CD4-positive, alpha-beta T cell treated with Interferon alpha-2 for 1 hour (primary cell): ENCODE data around the gene CDH26.

Source experiments
- DNase-seq, 2 donors: peaks; one replicate each; pipeline ENCODE4 v3.0.0-alpha.2; 2020 to 2022

The CDH26 gene

GRCh38 chr20:59987135-59987534 lies 28.9 kb downstream of the CDH26 start:
- no peak for DNase-seq

DNA sequence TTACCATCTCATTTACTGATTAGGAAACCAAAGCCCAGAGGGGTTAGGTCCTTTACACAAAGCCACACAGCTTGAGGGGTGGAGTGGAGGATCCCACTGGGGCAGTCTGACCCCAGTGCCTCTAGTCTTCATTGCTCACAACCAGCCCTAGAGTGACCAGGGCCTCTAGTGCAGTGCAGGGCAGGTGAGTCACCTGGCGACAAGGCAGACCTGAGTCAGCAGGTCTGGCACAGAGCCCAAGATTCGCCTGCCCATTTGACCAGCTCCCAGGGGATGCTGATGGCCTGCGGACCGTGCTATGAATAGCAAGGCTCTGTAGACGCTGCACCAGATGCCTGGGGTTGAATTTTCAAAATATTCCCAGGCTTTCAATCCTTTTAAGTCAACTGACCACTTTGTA lies 29.9 kb downstream of the CDH26 start:
- DNase-seq, result no peak

GRCh38 chr20:59992526-59993084 lies 34.4 kb downstream of the CDH26 start:
- no peak for DNase-seq

- DNase-seq, result no peak
These were observed 35.7 kb downstream of the CDH26 start for GRCh38 chr20:59993736-59994430.

DNA sequence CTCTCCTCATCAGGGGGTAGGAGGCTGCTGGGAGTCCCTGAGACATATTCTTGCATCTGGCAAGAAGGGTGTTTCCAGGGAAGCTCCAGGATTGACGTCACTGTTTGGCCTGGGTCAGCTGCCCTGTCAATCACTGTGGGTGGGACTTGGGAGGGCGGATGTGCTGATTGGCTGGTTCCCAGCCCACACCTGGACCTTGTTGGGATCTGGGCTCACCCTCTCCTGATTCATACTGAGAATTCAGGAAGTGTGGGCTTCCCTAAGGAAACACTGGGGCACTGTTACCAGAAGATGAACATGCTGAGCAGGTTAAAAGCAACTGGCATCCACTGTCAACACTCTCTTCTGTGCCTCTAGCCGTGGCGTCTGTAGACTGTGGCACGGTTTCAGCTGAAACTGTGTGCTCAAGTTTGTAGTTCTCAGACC lies 36.5 kb downstream of the CDH26 start:
- DNase-seq, result peak in 1 of 2 donors; percentile 11

DNA sequence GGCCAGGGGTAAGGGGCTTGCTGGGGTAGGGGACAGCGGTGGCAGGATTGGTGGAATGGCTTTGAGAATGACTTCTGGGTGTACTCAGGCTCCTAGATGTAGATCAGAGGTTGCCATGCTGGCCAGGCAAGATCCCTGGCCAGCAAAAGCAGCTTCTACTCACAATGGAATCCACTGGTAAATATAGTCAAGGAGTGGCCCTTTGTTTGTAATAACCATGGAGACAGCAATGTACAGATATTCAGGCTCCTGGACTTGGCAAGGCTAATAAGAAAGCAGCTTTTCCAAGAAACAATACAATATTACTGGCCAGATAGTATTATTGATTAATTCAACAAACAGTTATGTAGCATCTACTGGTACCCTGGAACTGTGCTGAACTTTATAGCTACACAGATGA lies 37.9 kb downstream of the CDH26 start:
- DNase-seq, result no peak

- no peak for DNase-seq
These were observed 39.7 kb downstream of the CDH26 start for GRCh38 chr20:59997896-59998295.

- no peak for DNase-seq
These were observed 41.3 kb downstream of the CDH26 start for GRCh38 chr20:59999502-59999901.

GRCh38 chr20:60000271-60001042 lies 42.2 kb downstream of the CDH26 start:
- no peak for DNase-seq

- DNase-seq, result no peak
These were observed 42.9 kb downstream of the CDH26 start for GRCh38 chr20:60001108-60001507.

- no peak for DNase-seq
These were observed 45.6 kb downstream of the CDH26 start for GRCh38 chr20:60003776-60004175.

DNA sequence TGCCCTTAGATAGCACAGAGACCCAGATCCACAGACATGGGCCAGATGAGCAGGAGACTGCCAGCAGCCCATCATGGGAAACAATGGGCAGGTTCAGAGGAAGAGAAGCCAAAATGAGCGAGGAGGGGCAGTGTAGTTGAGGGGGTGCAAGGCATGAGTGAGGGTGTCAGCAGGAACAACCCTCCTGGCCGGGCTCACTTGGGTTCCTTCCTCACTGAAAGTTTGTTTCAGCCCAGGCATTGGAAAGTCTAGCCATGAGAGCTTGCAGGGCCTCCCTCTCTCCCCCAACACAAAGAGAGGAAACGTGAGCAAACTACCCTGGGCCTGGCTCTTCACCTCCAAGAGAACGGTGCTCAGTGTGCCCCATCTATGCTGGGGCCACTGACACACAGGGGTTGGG lies 48.0 kb downstream of the CDH26 start:
- DNase-seq, result no peak

- no peak for DNase-seq
These were observed 49.2 kb downstream of the CDH26 start for GRCh38 chr20:60007464-60007863.

- DNase-seq, result peak in 1 of 2 donors; percentile 34
These were observed 50.0 kb downstream of the CDH26 start for GRCh38 chr20:60008130-60008808.

- DNase-seq, result no peak
These were observed 51.1 kb downstream of the CDH26 start for GRCh38 chr20:60009318-60009717.

DNA sequence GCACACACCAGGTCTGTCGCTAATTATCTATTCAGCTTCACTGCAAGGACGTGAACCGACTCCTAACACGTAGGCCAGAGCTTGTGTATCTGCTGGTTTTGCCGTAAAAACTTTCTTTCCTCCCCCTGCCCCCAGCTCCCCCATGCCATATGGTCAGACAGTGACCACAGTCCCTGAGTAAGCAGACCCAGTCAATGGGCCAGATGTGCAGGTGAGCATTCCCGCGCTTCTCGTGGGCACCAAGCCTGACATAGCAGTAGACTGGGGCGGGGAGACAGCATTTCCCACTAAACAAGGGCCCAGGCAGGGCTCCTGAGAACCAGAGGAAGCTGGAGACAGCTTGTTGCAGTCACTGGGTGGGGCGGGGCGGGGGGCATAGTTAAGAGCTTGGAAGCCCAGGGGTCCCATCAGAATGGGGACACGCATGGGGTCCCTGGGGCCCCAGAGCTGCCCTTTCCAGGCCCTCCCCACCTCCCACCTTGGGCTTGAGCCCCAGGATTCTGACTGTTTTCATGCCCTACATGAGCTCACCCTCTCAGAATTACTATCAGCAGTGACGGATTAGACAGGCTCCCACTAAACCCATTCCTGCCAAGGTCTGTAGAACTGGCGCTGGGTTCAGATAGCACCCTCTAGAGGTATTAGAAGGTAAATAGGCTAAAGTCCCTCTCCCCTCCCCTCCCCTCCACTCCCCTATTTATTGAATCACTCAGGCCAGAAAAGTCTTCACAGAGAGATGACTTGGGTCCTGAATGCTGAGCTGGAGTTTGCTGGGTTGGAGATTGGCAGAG lies 51.8 kb downstream of the CDH26 start:
- DNase-seq, result no peak

DNA sequence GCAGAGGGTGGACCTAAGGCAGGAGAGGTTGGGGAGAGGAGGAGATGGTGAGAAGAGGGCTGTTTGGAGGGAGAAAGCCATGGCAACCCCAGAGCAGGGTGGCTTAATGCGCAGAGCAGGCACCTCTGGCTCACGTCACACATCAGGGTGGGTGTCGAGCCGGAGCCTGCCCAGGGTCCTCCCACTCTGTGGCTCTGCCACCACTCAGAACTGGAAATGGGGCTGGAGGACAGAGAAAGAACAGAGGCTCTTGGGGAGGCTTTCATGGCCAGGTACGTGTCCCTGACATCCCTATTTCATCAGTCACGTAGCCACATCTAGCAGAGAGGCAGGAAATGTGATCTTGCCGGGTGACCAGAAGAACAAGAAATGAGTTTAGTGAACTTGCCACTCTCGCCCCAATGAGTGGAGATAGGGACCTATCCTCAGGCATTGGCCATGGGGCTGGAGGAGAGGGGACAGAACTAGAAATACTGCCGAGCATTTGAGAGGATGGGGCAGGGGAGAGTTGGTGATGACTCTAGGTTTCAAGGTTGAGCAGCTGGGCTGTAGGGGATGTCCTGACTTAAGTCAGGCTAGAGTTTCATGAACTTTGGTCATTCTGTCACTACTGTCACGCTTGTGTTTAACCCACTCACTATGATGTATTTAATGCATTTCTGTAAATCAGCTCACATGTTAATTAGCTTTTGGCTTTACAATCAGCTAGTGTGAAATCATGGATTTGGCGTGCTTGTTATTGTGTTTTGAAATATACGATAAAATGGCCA lies 52.7 kb downstream of the CDH26 start:
- no peak for DNase-seq

- peak in 1 of 2 donors; percentile 9 for DNase-seq
These were observed 53.6 kb downstream of the CDH26 start for GRCh38 chr20:60011512-60012507.

DNA sequence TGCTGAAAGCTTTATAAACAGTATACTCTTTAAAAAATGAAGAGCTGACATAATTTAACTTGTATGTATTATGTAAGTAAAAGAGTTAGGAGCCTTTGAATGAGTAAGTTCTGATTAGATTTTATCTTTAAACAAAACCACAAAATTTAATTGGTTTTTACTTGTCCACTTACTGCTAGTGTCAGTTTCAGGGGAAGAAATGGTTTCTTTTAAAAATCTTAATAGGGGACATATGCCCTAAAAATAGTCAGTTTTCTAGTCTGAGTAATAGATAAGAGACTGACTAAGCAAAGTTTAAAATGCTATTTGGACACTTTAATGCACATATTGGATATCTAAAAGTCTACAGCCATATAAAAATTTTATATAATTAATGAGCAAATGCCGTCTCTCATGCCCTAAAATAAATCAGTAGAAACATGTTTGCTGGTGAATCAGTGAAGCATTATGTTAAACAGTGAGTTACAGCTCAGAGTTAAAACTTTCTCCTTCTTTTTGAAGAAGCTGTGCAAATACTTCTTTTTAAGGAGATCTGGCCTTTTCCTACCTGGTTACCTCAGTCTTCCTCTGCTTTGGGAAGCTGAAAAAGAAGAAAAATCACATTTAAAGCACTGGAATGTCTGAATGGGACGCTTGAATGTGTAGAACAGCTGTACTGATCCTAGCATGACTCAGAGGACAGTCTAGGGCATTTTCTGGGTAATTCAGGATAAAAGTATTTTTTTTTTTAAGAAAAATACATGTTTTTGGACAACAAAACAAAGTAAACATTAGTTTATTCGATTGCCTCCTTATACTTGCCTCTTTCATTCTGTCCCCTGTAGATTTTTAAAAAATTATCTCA lies 55.3 kb downstream of the CDH26 start:
- DNase-seq, result no peak

DNA sequence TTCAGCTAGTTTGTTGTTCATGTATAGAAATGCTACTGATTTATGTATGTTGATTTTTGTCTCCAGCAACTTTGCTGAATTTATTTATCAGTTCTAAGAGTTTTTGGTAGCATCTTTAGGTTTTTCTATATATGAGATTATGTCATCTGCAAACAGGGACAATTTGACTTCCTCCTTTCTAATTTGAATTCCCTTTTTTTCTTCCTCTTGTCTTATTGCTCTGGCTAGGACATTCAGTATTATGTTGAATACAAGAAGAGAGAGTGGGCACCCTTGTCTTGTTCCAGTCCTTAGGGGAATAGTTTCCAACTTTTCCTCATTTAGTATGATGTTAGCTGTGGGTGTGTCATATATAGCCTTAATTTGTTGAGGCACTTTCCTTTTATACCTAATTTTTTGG lies 58.2 kb downstream of the CDH26 start:
- DNase-seq, result no peak
